NCI-H1105 treated with DMSO at 0.1 percent for 48 hours (cell line): ENCODE results near the gene IMPA2.

Source experiments
- DNase-seq: peaks from one replicate; lab custom pipeline; 2025; lab: John Stamatoyannopoulos, UW

Gene IMPA2

DNA sequence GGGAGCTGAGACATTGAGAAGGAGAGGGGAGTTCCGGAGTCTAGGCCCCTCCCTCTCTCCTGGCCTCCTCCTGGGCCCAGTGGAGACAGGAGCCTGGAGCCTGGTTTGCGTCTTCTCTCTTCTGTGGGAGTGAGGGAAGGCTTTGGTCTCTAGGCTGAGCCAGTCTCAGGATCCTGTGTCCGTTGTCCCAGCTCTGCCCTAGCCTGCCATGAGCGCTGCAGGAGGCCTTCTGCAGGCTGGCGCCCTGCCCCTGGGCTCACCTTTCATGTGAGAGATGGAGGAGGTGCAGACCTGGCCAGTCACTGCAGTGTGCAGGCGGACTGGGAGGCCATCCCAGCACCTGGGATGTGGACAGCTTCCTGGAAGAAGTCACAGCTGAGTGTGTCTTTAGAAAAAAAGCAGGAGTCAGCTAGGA, 8.7 kb downstream of the IMPA2 start:
- no peak for DNase-seq

DNA sequence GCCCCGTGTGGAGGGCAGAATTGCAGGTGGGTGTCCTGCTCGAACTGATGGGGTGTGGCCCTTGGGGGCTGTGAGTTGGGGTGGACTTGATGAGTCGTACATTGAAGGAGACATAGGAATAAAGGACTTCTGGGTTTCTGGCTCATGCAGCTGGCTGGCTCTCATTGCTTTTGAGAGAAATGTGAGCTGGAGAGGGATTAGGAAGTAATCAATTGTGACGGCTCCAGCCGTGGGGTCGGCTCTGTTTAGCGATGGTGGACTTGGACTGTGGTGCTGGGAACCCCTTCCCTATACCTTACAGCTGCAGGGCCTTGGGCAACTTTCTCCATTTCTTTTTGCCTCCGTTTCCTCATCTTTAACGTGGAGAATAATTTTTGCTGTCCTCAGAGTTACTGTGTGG, 9.2 kb downstream of the IMPA2 start:
- DNase-seq = no peak

DNA sequence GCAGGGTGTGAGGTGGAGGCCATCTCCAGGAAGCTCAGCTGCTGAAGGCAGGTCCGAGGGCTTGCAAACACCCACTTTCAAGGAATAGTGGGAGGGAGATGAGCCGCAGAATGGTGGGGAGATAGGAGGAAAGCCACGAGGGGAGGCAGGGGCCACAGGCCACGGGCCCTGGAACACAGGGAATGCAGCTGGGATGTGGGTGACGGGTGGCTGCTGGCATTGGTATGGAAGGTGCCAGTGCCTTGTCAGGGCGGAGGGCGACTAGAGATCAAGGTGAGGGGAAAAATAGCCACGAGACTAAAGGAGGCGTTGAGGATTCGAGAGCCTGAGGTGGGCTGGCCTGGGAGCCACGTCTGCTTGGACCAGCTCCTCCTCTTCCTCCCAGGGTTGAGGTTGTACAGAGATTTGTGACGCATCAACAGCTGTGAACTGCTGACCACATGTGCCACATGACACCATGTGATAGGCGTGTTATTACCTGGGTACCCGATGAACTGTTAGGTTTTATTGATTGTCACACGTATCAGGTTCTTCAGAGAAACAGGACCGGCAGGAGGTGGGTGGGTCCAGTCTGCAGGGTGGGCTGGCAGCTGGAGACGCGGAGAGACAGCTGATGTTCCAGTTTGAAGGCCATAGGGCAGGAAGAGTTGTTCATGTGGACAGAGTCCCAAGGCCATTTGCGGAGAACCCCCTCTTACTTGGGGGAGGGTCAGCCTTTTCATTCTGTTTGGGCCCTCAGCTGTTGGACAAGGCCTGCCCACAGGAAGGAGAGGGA, 9.9 kb downstream of the IMPA2 start:
- DNase-seq = no peak

DNA sequence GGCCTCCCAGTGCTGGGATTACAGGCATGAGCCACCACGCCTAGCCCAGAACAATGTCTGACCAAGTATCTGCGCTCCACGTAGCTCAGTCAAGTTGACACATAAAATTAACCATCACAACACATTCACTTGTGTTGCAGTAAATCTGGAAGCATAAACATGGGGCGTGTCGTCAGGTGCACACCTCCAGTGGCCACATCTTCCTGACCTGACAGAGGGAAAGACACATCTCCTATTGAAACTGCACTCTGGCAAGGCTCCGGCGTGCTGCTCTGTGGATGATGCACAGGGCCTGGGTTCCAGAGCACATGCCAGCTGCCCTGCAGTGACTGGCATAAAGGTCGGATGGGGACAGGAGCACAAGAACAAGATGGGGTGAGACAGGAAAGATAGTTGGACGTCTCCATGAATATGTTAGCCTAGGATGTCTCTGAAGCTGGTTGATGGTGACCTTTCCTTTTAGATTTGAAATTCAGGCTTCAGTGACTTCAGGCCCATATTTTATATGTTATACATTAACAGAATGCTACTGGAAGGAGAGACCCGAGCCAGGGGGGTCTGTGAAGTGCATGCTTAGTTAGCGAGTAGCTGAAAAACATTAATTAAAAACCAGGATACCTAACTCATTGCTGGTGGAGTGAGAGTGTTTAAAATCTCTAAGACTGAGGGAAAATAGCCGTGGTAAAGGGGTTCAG, 10.9 kb downstream of the IMPA2 start:
- no peak for DNase-seq

DNA sequence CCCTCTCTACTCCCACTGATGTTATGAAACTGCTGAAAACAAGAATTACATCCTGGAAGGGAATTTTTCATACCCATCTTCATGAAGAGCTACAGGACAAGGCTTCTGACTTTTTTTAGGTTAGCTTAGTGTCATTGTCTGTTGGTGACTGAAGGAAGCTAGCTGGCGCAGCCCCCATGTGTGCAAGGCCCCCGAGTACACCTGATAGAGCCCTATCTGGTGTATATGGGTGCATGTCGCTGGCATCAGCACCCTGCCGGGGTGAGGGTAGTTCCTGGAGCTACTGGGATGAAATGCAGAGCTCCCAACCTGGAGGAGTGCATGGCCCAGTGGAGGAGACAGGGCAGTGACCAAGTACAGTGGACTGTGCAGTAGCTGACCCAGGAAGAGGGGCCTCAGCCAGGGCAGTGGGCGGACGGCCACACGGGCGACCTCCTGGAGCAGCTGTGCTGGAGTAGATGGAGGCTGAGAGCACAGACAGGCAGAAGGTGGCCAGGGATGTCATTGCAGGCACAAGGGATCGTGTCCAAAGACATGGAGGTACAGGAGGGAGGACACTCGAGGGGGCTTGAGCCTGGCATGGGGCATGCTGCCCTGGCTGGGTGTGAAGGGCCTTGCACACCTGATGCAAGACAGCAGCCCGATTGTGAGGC, 12.1 kb downstream of the IMPA2 start:
- no peak for DNase-seq

DNA sequence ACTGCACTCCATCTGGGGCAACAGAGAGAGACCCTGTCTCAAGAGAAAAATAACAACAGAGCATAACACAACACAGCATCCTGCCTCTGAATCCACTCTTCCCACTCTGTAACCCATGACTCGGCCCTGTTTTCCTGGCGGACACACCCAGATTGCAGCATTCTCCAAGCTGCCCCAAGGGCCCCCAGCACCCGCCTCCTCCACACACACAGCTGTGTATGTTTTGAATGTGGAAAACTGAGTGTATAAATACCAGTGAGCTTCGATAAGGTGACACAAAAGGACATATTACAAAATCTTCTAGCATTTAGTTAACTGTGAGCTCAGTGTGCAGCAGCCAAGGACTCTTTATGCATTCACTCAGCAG, 13.0 kb downstream of the IMPA2 start:
- no peak for DNase-seq

DNA sequence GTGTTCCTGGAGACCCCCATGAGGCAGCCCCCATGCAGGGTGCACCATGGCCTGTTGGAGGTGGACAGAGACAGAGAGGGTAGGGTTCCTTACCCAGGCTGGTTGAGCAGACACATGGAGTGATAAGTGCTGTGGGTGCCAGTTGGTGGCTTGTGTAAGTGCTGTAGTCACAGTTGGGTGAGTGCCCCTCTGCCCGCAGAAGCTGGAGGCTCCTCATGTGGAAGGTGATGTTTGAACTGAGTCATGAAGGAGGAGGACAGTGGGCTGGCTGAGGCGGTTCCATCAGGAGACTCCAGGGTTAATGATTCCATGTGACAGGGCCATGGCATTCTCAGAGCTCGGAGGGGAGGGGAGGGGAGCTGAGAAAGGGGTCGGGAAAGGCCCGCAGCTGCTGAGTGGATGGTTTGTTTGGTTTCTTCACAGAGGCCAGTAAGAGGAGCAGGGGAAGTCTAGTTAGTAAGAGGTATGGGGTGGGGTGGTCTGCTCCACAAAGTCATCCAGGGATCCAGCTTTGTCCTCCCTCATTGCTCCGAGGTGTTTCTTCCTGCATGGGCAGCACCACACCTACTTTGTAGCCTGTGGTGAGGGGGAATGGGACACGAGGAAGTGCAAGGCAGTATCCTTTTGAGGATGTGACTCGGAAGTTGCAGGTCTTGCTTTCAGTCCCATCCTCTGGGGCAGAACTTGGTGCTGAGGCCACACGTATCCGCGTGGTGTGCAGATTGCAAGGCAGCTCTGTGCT, 13.6 kb downstream of the IMPA2 start:
- no peak for DNase-seq

DNA sequence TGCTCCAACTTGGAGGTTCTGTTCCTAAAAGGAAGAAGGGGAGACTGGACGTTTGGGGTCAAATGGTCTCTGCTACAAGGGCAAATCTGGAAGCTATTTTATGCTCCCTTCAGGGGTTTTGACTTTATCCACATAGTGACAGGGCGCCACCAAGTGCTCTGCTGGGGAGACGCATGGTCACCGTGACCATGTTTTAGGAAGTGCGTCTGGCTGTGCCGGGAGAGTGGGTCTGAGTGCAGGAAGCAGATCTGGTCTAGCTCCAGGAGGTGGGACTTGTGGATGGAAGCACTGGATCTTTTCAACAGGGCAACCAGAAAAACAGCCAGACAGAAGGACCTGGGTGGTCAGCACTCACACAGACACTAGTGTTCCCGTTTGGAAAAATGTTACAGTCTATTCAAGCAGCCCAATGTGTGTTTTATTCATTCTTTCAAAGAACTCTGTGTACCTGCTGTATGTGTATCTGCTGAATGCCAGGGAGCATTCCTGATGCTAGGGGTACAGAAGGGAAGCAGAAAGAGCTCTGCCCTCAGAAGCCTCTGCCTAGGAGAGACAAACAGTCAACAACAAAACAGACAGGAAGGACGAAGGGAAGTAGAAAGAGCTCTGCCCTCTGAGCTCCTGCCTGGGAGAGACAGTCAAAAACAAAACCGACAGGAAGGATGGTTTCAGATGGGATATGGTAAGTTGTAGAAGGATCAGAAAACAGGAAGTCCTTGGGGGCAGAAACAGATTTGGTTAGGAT, 14.3 kb downstream of the IMPA2 start:
- no peak for DNase-seq

DNA sequence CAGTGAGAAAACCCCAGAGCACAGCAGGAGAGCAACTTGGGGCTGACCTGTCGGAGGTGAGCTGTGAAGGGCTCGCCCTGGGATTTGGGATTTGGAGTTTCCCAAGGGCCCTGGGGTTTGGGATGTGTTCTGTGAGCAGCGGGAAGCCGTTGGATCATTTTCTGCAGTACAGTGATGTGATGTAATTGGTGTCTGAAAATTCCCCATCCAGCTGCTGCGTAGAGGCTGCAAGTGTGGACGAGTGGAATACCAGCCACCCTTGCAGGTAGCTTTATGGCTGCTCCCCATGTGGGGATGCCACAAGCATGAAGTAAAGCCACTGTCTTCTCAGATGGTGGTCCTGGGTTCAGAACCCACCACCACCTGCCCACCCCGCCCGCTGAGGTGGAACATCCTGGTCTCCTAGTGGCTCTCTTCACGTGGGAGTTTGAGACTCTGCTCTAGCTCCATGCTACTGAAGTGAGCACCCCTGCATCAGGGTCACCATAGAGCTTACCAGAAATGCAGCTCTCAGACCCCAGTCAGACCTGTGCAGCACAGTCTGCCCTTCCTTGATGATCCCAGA, 15.0 kb downstream of the IMPA2 start:
- no peak for DNase-seq

DNA sequence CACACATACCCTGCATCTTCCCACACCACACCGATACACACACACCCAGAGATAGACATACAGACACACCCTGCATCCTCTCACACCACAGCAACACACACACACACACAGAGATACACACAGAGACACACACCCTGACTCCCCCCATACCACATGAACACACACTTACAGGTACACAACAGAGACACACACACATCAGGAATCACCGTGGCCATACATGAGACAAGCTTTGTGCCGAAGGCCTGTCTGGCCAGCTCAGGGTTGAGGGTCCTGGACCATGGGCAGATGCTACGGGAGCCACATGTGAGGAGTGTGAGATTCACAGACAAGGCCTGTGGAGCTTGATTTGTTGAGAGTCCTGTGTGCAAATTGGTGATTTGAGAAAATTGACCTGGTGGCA, 15.6 kb downstream of the IMPA2 start:
- no peak for DNase-seq

DNA sequence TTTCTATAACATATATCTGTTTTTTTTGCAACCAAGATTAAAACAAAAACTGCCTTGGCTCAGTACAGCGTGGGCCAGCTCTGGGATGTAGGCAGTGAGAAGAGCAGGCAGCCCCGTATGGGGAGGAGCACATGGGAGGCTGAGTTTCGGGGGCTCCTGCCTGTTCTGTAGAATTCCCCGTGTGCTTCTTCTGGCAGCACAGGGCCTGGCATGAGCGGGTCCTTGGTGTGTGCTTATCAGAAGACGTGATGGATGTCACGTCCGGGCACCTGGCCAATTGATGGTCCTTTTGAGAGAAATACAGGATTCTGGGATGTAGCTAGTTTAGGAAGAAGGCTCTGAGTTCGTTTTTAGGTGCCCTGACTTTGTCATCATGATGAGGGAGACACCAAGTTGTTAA, 16.2 kb downstream of the IMPA2 start:
- no peak for DNase-seq

DNA sequence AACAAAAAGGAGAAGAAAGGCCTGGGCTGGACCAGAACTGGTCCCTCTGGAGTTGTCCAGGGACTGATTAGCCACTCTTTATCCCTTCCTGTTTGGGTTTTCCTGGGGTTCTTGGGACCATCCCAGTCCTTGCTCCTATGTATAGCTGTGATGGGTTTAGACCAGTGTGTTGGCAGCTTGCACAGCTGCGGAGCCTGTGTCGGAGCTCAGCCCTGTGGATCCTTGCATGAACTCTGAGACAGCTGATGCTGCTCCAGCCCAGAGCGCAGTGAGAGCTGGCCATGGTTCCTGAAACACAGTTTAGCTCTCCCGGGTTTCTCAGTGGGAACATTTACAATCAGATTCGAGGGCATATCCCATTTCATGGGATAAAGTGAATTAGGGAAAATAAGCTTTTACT, 16.9 kb downstream of the IMPA2 start:
- no peak for DNase-seq

DNA sequence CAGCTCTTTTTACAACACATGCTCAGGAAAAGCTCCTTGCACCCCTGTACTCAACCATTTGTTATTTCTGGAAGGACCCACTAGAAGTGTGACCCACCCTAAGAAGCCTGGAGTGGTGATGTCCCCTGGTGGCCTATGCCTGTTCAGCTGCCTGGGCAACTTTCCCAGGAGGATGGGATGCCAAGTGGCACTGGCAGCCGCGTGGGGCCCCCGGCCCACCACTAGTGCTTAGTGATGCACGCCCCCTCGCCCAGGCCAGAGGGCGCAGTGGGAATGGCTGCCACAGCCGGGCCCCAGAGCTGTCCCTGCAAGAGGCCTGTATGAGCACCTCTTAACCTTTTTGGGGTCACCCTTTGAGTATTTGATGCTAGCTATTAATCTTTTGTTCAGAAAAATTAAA, 18.1 kb downstream of the IMPA2 start:
- no peak for DNase-seq

DNA sequence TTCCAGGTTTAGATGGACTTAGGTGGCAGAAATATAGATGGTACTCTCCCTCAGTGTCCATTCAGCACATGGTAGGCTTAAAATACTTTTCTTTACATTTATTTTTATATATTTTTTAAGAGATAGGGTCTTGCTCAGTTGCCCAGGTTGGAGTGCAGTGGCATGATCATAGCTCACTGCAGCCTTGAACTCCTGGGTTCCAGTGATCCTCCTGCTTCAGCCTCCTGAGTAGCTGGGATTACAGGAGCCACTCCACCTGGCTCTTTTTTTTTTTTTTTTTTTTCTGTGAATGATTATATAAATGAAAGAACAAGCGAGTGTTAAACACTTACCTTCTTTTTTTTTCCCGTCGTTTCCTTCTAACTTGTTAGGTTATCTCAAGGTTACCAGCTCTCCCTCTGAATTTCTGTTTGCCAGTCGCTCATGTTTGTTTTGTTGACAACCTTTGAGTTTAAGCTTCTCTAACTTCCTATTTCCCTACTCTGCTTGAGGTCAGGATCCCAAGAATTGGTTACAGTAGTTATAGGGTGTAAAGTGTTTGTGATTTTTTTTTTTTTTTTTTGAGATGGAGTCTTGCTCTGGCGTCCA, 18.9 kb downstream of the IMPA2 start:
- DNase-seq = no peak

DNA sequence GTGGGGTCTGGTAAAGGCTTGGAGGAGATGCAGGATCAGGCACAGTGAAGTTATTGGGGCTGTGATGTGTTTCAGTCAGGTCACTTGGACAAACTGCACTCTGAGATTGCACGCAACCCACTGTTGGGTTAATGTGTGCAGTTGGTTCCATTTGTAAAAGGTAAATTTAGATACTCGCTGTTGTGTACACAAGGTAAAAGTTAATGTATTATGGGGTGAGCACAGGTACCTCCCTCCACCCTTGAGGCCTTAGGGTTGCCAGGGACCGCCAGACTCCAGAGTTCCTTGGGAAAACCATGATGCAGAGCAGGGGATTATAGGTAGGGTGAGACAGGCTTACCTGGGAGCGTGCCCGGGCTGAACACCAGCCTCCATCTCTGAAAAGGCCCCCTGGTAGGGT, 20.1 kb downstream of the IMPA2 start:
- no peak for DNase-seq

DNA sequence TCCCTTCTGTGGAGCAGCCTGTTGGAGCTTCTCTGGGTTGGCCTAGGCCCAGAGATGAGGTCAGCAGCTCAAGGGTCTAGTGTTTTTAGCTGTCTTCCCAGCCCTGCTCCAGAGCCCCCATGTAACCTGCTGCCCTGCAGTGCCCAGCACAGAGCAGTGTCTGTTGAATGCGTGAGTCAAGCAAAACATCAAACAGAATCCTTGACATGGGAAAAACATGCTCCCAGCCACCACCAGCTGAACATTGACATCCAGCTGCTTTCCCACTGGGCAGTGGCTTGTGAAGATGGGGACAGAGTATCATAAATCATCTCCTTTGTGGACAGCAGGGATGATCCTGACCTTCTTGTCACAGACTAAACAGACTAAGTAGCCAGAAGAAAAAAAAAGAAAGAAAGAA, 22.6 kb downstream of the IMPA2 start:
- DNase-seq = no peak

DNA sequence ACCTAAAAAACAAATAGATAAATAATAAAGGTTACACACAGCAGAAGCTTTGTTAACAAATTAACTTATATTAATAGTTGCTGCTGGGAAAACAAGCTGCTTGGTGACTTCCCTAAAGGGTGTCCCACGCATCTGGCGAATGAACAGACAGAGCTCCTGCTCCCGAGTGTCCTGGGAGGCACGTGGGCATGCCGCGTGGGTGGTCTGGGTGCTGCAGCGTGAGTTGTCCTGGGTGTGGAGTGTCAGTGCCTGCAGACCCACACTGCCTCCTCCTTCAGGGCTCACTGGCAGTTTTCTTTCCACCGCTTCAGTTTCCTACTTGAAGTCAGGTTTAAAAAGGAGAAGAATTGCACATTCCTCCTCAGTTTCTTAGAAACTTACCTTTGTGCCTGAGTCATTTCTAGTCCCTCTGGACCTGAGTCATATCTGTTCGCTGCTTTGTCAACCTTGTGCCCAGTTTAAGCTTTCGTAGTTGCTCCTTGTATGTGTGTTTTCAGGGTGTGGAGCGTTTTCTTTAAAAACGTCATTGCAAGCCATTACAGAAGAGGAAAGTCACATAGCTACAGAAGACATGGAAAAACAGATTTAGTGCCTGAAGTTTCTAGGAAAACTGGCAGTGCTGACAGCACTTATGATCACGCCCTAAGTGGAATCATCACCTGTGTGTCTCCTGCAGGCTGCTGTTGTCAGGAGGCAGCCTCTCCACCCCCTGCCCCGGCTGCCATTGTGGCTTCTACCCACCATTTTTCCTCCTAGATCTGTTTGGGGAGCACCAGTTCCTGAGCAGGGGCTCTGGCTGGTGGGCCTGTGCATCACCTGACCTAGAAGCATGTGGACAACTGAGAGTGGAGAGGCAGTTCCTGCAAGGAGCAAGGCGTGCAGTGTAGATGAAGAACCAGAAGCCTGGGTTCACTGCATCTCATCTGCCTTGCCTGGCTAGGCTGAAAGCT, 24.5 kb downstream of the IMPA2 start:
- DNase-seq = no peak

DNA sequence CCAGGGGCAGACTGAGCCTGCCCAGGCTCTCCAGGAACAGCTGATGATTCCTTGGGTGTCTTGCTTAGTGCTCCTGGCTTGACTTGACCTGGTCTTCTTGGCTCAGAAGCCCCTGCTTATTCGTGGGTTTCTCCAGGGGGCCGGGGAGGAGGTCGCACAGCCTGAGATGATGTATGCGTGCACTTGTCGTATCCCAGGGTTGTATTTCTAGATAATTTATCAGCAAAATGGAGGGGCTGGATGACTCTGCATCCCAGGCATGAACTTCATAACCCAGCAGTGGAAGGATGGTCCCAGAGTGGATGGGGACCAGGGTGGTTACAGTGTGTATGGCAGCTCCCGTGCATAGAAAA, 25.2 kb downstream of the IMPA2 start:
- no peak for DNase-seq

DNA sequence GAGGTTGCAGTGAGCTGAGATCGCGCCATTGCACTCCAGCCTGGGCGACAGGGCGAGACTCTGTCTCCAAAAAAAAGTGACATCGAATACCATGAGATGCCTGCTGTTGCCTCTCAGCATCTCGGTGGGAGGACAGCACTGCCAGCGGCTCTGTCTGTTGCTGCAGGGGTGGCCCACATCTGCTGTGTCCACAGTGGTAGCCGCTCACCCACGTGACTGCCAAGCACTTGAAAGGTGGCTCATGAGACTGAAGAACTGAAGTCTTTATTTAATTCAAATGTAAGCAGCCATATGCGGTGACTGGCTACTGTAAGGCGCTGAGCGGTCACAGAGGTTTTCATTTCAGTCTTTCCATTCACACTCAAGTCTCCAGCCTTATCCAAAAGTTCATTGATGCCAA, 25.8 kb downstream of the IMPA2 start:
- no peak for DNase-seq

DNA sequence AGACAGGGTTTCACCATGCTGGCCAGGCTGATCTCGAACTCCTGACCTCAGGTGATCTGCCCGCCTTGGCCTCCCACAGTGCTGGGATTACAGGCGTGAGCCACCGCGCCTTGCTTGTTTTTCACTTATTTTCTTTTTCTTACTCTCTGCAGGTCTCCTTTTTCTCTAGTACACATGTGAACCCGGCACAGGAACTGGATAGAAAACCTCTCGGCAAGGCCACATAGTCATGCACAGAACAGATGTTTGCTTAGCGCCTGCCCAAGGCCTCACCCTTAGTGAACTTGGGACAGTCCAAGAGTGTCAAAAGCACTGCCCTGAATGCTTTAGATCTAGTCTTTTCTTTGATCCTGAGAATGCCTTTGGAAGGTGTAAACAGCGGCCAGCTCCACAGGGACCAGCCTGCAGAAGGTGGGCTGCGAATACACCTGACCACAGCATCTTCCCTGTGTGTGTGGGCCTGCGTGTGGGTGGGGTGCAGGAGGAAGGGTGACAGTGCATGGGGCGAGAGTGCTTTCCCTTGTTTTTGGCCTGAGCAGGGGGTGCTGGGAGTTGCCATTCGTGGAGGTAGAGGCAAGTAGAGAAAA, 27.0 kb downstream of the IMPA2 start:
- no peak for DNase-seq
